HG03558 (cell line): ENCODE results near the gene IQCE.
"Not testable (repeated sequence)": the region's sequence is repeated elsewhere in the genome, so short reads cannot be mapped to it uniquely, and the experiment has no call there.

Experiments
- ATAC-seq: cut with Tn5 transposase; IDR thresholded peaks from one replicate; pipeline ENCODE4 v1.9.1; 2021; ENCODE audit warnings: moderate number of reproducible peaks; ENCODE audit not compliant: unreplicated experiment; ENCODE audit errors: extremely low read depth

The IQCE gene

GRCh38 chr7:2530994-2531795, 27.6 kb upstream of the IQCE start:
- not testable (repeated sequence) for ATAC-seq

- ATAC-seq: not testable (repeated sequence)
These were observed 27.0 kb upstream of the IQCE start for GRCh38 chr7:2531796-2532110.

GRCh38 chr7:2532199-2532772, 26.5 kb upstream of the IQCE start:
- not testable (repeated sequence) for ATAC-seq

- not testable (repeated sequence) for ATAC-seq
These were observed 26.0 kb upstream of the IQCE start for GRCh38 chr7:2532816-2533215.

GRCh38 chr7:2533566-2533965, 25.2 kb upstream of the IQCE start:
- ATAC-seq: not testable (repeated sequence)

- not testable (repeated sequence) for ATAC-seq
These were observed 24.6 kb upstream of the IQCE start for GRCh38 chr7:2534214-2534613.

- ATAC-seq: not testable (repeated sequence)
These were observed 22.7 kb upstream of the IQCE start for GRCh38 chr7:2535872-2536627.

GRCh38 chr7:2537981-2538851, 20.6 kb upstream of the IQCE start:
- ATAC-seq: no peak

- no peak for ATAC-seq
These were observed 19.5 kb upstream of the IQCE start for GRCh38 chr7:2539031-2539911.

- ATAC-seq: no peak
These were observed 18.6 kb upstream of the IQCE start for GRCh38 chr7:2540133-2540532.

GRCh38 chr7:2540641-2541051, 18.1 kb upstream of the IQCE start:
- no peak for ATAC-seq

- no peak for ATAC-seq
These were observed 17.3 kb upstream of the IQCE start for GRCh38 chr7:2541291-2542010.

GRCh38 chr7:2542011-2542915, 16.5 kb upstream of the IQCE start:
- no peak for ATAC-seq

GRCh38 chr7:2542916-2543871, 15.6 kb upstream of the IQCE start:
- no peak for ATAC-seq

GRCh38 chr7:2544541-2545188, 14.1 kb upstream of the IQCE start:
- no peak for ATAC-seq

GRCh38 chr7:2545746-2546425, 12.9 kb upstream of the IQCE start:
- ATAC-seq: no peak
